ENCODE data around the gene IFT22.

The IFT22 gene

DNA sequence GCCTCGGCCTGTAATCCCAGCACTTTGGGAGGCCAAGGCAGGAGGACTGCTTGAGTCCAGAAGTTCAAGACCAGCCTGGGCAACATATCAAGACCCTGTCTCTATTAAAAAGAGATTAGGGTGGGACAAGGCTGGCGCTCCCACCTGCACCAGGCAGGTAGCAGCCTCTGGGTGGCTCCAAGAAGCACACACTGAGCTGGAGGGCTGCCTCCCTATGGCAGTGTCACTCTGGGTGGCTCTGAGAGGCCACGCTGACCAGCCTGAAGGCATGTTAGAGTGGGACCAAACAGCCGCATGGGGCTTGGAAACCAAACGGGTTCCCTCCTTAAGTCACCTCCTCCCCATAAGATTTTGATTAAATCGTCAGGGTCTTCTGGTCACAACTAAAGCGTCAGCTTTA is 21.3 kb upstream of the IFT22 start:
- DNase-seq (ENCODE audit: low read depth) = no peak
- H3K4me3 ChIP-seq (ENCODE audit: low read depth, low read length) = no peak overlapping the region
- TF ChIP-seq, protein P1, sequence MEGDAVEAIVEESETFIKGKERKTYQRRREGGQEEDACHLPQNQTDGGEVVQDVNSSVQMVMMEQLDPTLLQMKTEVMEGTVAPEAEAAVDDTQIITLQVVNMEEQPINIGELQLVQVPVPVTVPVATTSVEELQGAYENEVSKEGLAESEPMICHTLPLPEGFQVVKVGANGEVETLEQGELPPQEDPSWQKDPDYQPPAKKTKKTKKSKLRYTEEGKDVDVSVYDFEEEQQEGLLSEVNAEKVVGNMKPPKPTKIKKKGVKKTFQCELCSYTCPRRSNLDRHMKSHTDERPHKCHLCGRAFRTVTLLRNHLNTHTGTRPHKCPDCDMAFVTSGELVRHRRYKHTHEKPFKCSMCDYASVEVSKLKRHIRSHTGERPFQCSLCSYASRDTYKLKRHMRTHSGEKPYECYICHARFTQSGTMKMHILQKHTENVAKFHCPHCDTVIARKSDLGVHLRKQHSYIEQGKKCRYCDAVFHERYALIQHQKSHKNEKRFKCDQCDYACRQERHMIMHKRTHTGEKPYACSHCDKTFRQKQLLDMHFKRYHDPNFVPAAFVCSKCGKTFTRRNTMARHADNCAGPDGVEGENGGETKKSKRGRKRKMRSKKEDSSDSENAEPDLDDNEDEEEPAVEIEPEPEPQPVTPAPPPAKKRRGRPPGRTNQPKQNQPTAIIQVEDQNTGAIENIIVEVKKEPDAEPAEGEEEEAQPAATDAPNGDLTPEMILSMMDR (IDR thresholded peaks at IDR 0.05; ENCODE audit: low read depth, low read length, missing control alignments) = no peak

DNA sequence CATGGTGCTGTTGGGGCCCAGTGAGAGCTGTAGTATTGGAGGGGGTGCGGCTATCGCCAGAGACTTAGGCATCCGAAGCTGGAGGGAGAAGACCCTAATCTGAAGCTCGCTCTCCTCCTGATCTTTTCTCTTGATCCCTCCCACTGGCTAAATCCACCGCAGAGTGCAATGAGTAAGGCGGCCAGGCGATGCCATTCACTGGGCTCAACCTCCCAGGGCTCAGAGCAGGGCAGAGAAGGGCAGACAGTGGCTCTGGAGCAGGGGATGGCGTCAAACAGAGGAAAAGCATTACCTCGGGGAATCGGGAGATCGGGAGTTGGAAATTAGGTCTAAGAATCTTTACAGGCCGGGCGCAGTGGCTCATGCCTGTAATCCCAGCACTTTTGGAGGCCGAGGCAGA is 18.8 kb upstream of the IFT22 start:
- DNase-seq (ENCODE audit: low read depth) = no peak
- no peak overlapping the region for H3K4me3 ChIP-seq (ENCODE audit: low read depth, low read length)
- TF ChIP-seq, protein P1 (IDR thresholded peaks at IDR 0.05; ENCODE audit: low read depth, low read length, missing control alignments) = no peak

DNA sequence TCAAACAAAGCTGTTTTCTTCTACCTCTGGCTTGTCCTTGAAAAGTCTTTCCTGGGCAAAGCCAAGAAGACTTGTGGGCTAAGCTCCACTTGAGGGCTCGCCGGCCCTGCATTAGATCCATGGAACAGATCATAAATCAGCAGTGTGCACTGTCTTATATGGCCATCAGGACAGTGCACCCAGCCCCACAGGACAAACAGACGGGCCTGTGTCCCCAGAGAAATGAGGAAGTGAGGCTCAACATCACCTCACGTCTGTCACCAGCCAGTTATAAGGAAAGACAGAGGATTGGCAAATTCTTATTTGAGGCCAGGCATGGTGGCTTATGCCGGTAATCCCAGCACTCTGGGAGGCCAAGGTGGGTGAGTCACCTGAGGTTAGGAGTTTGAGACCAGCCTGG is 12.3 kb upstream of the IFT22 start:
- no peak overlapping the region for H3K4me3 ChIP-seq (ENCODE audit: low read depth, low read length)
- TF ChIP-seq, protein P1 (IDR thresholded peaks at IDR 0.05; ENCODE audit: low read depth, low read length, missing control alignments) = no peak
- DNase-seq (ENCODE audit: low read depth) = no peak

DNA sequence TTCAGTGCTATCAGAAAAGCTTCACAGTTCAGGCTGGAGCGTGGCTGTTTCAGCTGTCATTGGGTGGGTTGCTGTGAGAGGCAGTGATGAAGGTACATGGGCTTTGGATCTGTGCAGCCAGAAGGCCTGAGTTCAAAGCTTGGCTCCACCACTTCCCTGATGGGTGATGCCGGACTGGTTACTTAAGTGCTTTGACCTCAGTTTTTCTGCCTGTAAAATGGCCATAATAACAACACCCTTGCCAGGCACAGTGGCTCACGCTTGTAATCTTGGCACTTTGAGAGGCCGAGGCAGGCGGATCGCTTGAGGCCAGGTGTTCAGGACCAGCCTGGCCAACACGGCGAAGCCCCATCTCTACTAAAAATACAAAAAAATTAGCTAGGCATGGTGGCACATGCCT is 10.4 kb upstream of the IFT22 start:
- no peak for DNase-seq (ENCODE audit: low read depth)
- H3K4me3 ChIP-seq (ENCODE audit: low read depth, low read length) = no peak overlapping the region
- TF ChIP-seq, protein P1 (IDR thresholded peaks at IDR 0.05; ENCODE audit: low read depth, low read length, missing control alignments) = no peak

DNA sequence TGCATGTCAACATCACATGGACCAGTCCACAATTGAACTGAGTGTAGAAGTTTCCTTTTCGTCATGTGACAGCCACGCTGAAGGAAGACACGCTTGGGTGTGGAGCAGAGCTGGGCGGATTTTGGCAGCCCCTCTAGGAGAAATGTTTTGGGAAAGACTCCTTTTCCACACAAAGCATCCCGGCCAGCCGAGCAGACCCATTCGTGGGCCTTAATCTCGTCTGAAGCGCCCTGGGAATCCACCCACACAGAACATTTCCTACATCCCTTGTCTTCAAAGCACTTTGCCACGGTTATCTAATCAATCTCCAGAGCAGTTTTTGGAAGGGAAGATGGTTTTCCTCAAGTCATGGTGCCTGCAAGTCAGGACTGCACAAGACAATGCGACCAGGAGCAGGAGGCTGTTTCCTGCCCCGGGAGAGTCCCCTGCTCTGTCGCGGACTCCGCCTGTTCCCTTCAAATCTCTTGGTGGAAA is 8.4 kb upstream of the IFT22 start:
- DNase-seq (ENCODE audit: low read depth) = no peak
- TF ChIP-seq, protein P1 (IDR thresholded peaks at IDR 0.05; ENCODE audit: low read depth, low read length, missing control alignments) = no peak
- no peak overlapping the region for H3K4me3 ChIP-seq (ENCODE audit: low read depth, low read length)

DNA sequence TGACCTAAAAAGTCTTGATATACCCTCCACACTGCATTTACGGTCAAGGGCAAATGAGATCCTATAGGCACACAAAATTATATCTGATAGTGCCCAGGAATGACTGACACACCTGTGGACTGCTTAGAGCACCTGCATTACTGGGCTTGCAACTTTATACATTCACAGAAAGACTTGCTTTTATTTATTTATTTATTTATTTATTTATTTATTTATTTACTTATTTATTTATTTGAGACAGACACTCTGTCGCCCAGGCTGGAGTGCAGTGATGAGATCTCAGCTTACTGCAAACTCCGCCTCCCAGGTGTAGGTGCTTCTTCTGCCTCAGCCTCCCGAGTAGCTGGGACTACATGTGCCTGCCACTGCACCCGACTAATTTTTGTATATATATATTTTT is 6.5 kb upstream of the IFT22 start:
- TF ChIP-seq, protein P1 (IDR thresholded peaks at IDR 0.05; ENCODE audit: low read depth, low read length, missing control alignments) = no peak
- DNase-seq (ENCODE audit: low read depth) = no peak
- no peak overlapping the region for H3K4me3 ChIP-seq (ENCODE audit: low read depth, low read length)

DNA sequence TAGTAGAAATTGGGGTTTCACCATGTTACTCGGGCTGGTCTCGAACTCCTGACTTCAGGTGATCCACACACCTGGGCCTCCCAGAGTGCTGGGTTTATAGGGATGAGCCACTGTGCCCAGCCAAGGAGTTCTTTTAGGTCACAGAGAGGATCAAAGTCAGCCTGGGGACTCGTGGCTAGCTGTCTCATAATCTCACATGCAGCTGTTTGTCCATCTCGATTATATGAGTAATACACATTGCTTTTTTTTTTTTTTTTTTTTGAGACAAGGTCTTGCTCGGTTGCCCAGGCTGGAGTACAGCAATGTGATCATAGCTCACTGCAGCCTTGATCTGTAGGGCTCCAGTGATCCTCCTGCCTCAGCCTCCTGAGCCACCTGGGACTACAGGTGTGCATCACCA is 2.2 kb downstream of the IFT22 start:
- TF ChIP-seq, protein P1 (IDR thresholded peaks at IDR 0.05; ENCODE audit: low read depth, low read length, missing control alignments) = no peak
- no peak overlapping the region for H3K4me3 ChIP-seq (ENCODE audit: low read depth, low read length)
- DNase-seq (ENCODE audit: low read depth) = no peak
